Mesenchymal stem cell (in vitro differentiated cells and primary cell): ENCODE results near the gene MB.

ENCODE experiments used
- DNase-seq: peaks from one replicate; pipeline ENCODE4 v3.0.0-alpha.2; 2013
- H2AFZ ChIP-seq: one replicate; pipeline ENCODE4 v1.6.1; 2013; ENCODE audit warnings: low read depth, mild to moderate bottlenecking, control low read depth, inconsistent platforms, low read length, moderate library complexity
- H2AK5ac ChIP-seq: 2 replicates; pipeline ENCODE4 v1.6.1; 2013; ENCODE audit warnings: low read length, moderate library complexity, mild to moderate bottlenecking, inconsistent platforms; ENCODE audit not compliant: severe bottlenecking
- H2BK120ac ChIP-seq: one replicate; pipeline ENCODE4 v1.6.1; 2013; ENCODE audit warnings: low read depth, mild to moderate bottlenecking, inconsistent platforms, low read length, moderate library complexity
- H2BK12ac ChIP-seq, 2 experiments: one replicate each; pipeline ENCODE4 v1.6.1; 2013; ENCODE audit warnings: inconsistent platforms in 2 of 2, low read length in 2 of 2, mild to moderate bottlenecking in 2 of 2, moderate library complexity in 2 of 2, control low read depth in 1 of 2
- H2BK15ac ChIP-seq: one replicate; pipeline ENCODE4 v1.6.1; 2013; ENCODE audit warnings: mild to moderate bottlenecking, low read depth, inconsistent platforms; ENCODE audit not compliant: poor library complexity, severe bottlenecking
- H2BK5ac ChIP-seq: 2 replicates; pipeline ENCODE4 v1.6.1; 2013; ENCODE audit warnings: low read depth, mild to moderate bottlenecking, low read length, control low read depth, inconsistent platforms; ENCODE audit not compliant: poor library complexity, severe bottlenecking
- H3K14ac ChIP-seq, 2 experiments: one replicate each; pipeline ENCODE4 v1.6.1; 2013; ENCODE audit warnings: inconsistent platforms in 2 of 2, low read length in 2 of 2, control low read depth in 1 of 2, mild to moderate bottlenecking in 1 of 2, moderate library complexity in 1 of 2
- H3K18ac ChIP-seq, 2 experiments: one replicate each; pipeline ENCODE4 v1.6.1; 2013; ENCODE audit warnings: inconsistent platforms in 2 of 2, low read length in 2 of 2, control low read depth in 1 of 2, low read depth in 1 of 2, mild to moderate bottlenecking in 1 of 2
- H3K23ac ChIP-seq, 2 experiments: one replicate each; pipeline ENCODE4 v1.6.1; 2013; ENCODE audit warnings: inconsistent platforms in 2 of 2, low read length in 2 of 2, mild to moderate bottlenecking in 2 of 2, moderate library complexity in 2 of 2, control low read depth in 1 of 2
- H3K27ac ChIP-seq: 2 replicates; pipeline ENCODE4 v1.5.1; 2013; ENCODE audit warnings: mild to moderate bottlenecking, moderate library complexity, low read length, control low read depth, inconsistent platforms; ENCODE audit not compliant: poor library complexity, severe bottlenecking
- H3K27me3 ChIP-seq, 2 experiments: 2 replicates each; pipeline versions ENCODE4 v1.6.1 to v1.7.0; 2013; ENCODE audit warnings: low read length in 2 of 2, mild to moderate bottlenecking in 2 of 2, moderate library complexity in 2 of 2, control low read depth in 1 of 2, inconsistent platforms in 1 of 2; ENCODE audit not compliant: control insufficient read depth in 1 of 2, insufficient read depth in 1 of 2
- H3K36me3 ChIP-seq, 2 experiments: 2 replicates each; pipeline versions ENCODE4 v1.6.1 to v1.7.0; 2013; ENCODE audit warnings: low read length in 2 of 2, control low read depth in 1 of 2, inconsistent platforms in 1 of 2, low read depth in 1 of 2, mild to moderate bottlenecking in 1 of 2; ENCODE audit not compliant: insufficient read depth in 2 of 2, control insufficient read depth in 1 of 2
- H3K4ac ChIP-seq, 2 experiments: one replicate each; pipeline ENCODE4 v1.6.1; 2013; ENCODE audit warnings: inconsistent platforms in 2 of 2, low read length in 2 of 2, mild to moderate bottlenecking in 2 of 2, moderate library complexity in 2 of 2, control low read depth in 1 of 2, low read depth in 1 of 2
- H3K4me1 ChIP-seq: 2 replicates; pipeline ENCODE4 v1.6.1; 2013; ENCODE audit warnings: low read depth, low read length, control low read depth; ENCODE audit not compliant: control insufficient read depth, insufficient read depth
- H3K4me2 ChIP-seq: 2 replicates; pipeline ENCODE4 v1.6.1; 2013; ENCODE audit warnings: low read length, mild to moderate bottlenecking, inconsistent platforms; ENCODE audit not compliant: poor library complexity, severe bottlenecking
- H3K4me3 ChIP-seq, 2 experiments: 2 replicates each; pipeline versions ENCODE4 v1.5.1 to v1.7.0; 2013; ENCODE audit warnings: low read length in 2 of 2, mild to moderate bottlenecking in 2 of 2, control low read depth in 1 of 2, low read depth in 1 of 2; ENCODE audit not compliant: insufficient read depth in 1 of 2
- H3K79me1 ChIP-seq: replicated peaks from 2 replicates; pipeline ENCODE4 v1.6.1; 2013; ENCODE audit warnings: mild to moderate bottlenecking, control low read depth, low read length, inconsistent platforms; ENCODE audit not compliant: poor library complexity, severe bottlenecking
- H3K9ac ChIP-seq: 2 replicates; pipeline ENCODE4 v1.7.0; 2013; ENCODE audit warnings: mild to moderate bottlenecking, low read length, moderate library complexity
- H3K9me3 ChIP-seq: 2 replicates; pipeline ENCODE4 v1.7.0; 2013; ENCODE audit warnings: mild to moderate bottlenecking, low read length; ENCODE audit not compliant: control insufficient read depth
- H4K8ac ChIP-seq: one replicate; pipeline ENCODE4 v1.6.1; 2013; ENCODE audit warnings: inconsistent platforms, mild to moderate bottlenecking, low read length, moderate library complexity
- H4K91ac ChIP-seq: one replicate; pipeline ENCODE4 v1.6.1; 2013; ENCODE audit warnings: mild to moderate bottlenecking, low read length, inconsistent platforms
- WGBS: methylation state at CpG from one replicate; pipeline ENCODE4 v1.1.7; 2013; ENCODE audit warnings: mixed read lengths; 5-methylcytosine and 5-hydroxymethylcytosine counted together

The MB gene

GRCh38 chr22:35662914-35663313, 45.8 kb upstream of the MB start:
- WGBS, result 94% methylated on average over 1 of the region's 2 CpGs

GRCh38 chr22:35661464-35661863, 44.3 kb upstream of the MB start:
- DNase-seq, result peak; percentile 49
- Histone ChIP-seq H3K27me3 (no peaks in the 10 kb centered on the region), H3K4me1 (no peaks in the 10 kb centered on the region), H3K79me1 (no peaks in the 10 kb centered on the region), H3K18ac (no peak overlapping the region), H3K23ac (no peak overlapping the region), H2BK5ac (no peak overlapping the region), H2BK120ac (no peak overlapping the region), H3K36me3 (peaks cover 13 to 51% of the 10 kb centered on the region in 2 experiments), H3K27ac (no peak overlapping the region), H2AK5ac (no peak overlapping the region), H3K4me3 (no peak overlapping the region), H3K4ac (no peak overlapping the region), H2BK15ac (no peak overlapping the region), H2BK12ac (no peak overlapping the region), H3K9me3 (peaks cover 19% of the 10 kb centered on the region), H4K8ac (no peak overlapping the region), H3K4me2 (no peak overlapping the region), H2AFZ (no peak overlapping the region), H3K14ac (no peak overlapping the region), H3K9ac (no peak overlapping the region), H4K91ac (no peak overlapping the region)
- no CpG with 5 or more reads among the region's 2 CpGs for WGBS

More at GRCh38 chr22:35662914-35663313, 45.8 kb upstream of the MB start:
- H4K91ac ChIP-seq, result no peak overlapping the region
- H3K4me2 ChIP-seq, result no peak overlapping the region
- H3K23ac ChIP-seq, result no peak overlapping the region
- peaks cover 29% of the 10 kb centered on the region for H3K9me3 ChIP-seq
- H2AK5ac ChIP-seq, result no peak overlapping the region
- H3K4me1 ChIP-seq, result no peaks in the 10 kb centered on the region
- no peak overlapping the region for H3K27ac ChIP-seq
- H3K14ac ChIP-seq, result no peak overlapping the region
- no peaks in the 10 kb centered on the region for H3K79me1 ChIP-seq
- H3K27me3 ChIP-seq, result no peaks in the 10 kb centered on the region
- H2BK120ac ChIP-seq, result no peak overlapping the region
- no peak overlapping the region for H4K8ac ChIP-seq
- no peak overlapping the region for H2BK5ac ChIP-seq
- no peak overlapping the region for H3K4ac ChIP-seq
- H2BK12ac ChIP-seq, result no peak overlapping the region
- DNase-seq, result no peak
- no peak overlapping the region for H3K18ac ChIP-seq
- peak overlapping the region; percentile 85 for H3K9ac ChIP-seq
- H3K36me3 ChIP-seq, result peaks cover 13 to 51% of the 10 kb centered on the region in 2 experiments
- H2BK15ac ChIP-seq, result no peak overlapping the region
- no peak overlapping the region for H2AFZ ChIP-seq
- H3K4me3 ChIP-seq, result peak overlapping the region in 1 of 2 experiments; percentile 61

- Histone ChIP-seq H3K14ac (no peak overlapping the region), H3K18ac (no peak overlapping the region), H3K9ac (no peak overlapping the region), H4K91ac (no peak overlapping the region), H4K8ac (no peak overlapping the region), H2AFZ (no peak overlapping the region), H3K4me2 (no peak overlapping the region), H2BK12ac (no peak overlapping the region), H2BK5ac (no peak overlapping the region), H2AK5ac (no peak overlapping the region), H3K4me1 (no peaks in the 10 kb centered on the region), H3K9me3 (peaks cover 19% of the 10 kb centered on the region), H3K36me3 (peaks cover 13 to 58% of the 10 kb centered on the region in 2 experiments), H3K27me3 (no peaks in the 10 kb centered on the region), H3K27ac (no peak overlapping the region), H2BK120ac (no peak overlapping the region), H3K23ac (peak overlapping the region in 1 of 2 experiments; percentile 27), H3K79me1 (peaks cover 2% of the 10 kb centered on the region), H3K4me3 (no peak overlapping the region), H3K4ac (no peak overlapping the region), H2BK15ac (no peak overlapping the region)
- WGBS, result 90% methylated on average over 2 of the region's 2 CpGs
- DNase-seq, result peak; percentile 78
These were observed 43.4 kb upstream of the MB start for GRCh38 chr22:35660291-35661127.

- no peak for DNase-seq
- no peak overlapping the region for H3K14ac ChIP-seq
- peaks cover 13 to 58% of the 10 kb centered on the region in 2 experiments for H3K36me3 ChIP-seq
- peaks cover 8% of the 10 kb centered on the region for H3K79me1 ChIP-seq
- no peak overlapping the region for H3K4me3 ChIP-seq
- no peak overlapping the region for H2AFZ ChIP-seq
- H2BK15ac ChIP-seq, result no peak overlapping the region
- peaks cover 12% of the 10 kb centered on the region for H3K9me3 ChIP-seq
- no peak overlapping the region for H2BK5ac ChIP-seq
- WGBS, result 72% methylated on average over 5 of the region's 5 CpGs
- H3K4me1 ChIP-seq, result no peaks in the 10 kb centered on the region
- no peak overlapping the region for H4K8ac ChIP-seq
- no peak overlapping the region for H3K18ac ChIP-seq
- no peak overlapping the region for H3K27ac ChIP-seq
- H3K27me3 ChIP-seq, result no peaks in the 10 kb centered on the region
- no peak overlapping the region for H3K23ac ChIP-seq
- no peak overlapping the region for H2BK12ac ChIP-seq
- no peak overlapping the region for H3K9ac ChIP-seq
- no peak overlapping the region for H3K4ac ChIP-seq
- H4K91ac ChIP-seq, result no peak overlapping the region
- no peak overlapping the region for H3K4me2 ChIP-seq
- no peak overlapping the region for H2BK120ac ChIP-seq
- no peak overlapping the region for H2AK5ac ChIP-seq
These were observed 40.6 kb upstream of the MB start for GRCh38 chr22:35657571-35658312.
